Activated CD4-positive, CD25-positive, alpha-beta regulatory T cell treated with anti-CD3 and anti-CD28 coated beads, Interleukin-2, amount 50 U/mL, for 72 hours (primary cell): Measurements from ENCODE around the gene ZNF106.

Experiments used
- DNase-seq: peaks from one replicate; pipeline ENCODE4 v3.0.0; 2021

Gene ZNF106

DNA sequence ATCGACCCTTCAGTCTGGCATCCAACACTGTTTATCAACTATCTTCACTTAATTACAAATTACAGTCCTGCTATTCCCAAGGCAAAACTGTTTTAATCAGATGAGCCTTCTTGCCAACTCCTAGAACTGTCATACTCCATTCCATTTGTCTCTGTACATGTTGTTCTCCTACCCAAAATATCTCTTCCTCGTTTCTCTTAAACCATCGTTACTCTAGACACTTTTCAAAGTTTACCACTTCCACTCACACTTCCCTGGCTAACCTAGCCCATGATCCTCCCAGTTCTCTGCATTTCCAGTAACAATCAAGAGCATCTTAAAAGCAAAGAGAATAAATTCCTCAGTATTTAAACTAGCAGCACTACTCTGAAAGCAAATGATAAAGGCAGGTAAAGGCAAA lies 19.9 kb downstream of the ZNF106 start:
- no peak for DNase-seq

DNA sequence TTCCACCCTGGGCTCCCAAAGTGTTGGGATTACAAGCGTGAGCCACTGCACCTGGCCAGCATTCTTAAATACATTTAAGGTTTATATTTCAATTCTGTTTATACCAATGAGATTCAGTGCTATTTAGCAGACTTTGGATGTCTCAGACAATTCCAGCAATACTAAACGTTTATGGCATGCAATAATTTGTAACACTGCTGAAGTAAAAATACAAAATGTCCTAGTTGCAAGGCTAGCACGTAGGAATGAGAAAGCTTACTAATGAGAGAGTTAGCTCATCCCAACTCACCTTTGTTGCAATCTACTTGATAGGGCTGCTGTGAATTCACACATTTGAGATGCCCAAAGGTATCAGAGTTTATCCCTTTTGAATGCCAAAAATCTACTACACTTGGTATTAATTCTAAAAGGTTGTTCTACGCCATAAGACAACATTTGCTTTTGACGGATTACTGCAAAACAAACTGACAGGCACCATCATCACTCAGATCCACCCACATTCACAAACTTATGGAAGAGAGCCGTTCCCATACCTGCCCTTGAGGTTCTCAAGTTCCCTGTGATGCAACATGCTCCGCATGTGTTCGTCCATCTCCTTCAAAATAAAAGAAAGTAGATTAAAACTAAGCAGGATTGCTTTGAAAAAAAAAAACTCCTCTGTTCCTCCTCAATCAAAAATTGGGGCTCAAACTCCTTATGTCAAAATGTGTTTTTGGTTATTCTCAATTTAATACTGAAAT lies 25.3 kb downstream of the ZNF106 start:
- no peak for DNase-seq

DNA sequence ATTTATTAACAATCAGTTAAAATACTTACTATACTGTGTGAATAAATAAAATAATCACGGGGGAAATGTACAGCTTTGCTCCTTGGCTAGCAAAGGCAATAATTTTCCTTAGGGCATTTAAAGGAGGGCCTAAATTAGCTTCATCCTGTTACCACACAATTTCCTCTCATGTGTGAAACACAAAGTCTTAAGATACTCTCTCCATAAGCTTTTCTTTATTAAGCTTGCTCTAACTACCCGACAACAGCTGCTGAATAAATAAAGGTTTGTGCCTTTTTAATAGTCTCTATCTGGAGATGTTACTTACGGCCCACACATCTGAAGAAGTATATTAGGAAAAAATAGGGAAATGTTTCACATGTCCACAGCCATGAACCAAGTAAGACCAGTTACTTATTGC lies 29.7 kb downstream of the ZNF106 start:
- DNase-seq, result no peak

DNA sequence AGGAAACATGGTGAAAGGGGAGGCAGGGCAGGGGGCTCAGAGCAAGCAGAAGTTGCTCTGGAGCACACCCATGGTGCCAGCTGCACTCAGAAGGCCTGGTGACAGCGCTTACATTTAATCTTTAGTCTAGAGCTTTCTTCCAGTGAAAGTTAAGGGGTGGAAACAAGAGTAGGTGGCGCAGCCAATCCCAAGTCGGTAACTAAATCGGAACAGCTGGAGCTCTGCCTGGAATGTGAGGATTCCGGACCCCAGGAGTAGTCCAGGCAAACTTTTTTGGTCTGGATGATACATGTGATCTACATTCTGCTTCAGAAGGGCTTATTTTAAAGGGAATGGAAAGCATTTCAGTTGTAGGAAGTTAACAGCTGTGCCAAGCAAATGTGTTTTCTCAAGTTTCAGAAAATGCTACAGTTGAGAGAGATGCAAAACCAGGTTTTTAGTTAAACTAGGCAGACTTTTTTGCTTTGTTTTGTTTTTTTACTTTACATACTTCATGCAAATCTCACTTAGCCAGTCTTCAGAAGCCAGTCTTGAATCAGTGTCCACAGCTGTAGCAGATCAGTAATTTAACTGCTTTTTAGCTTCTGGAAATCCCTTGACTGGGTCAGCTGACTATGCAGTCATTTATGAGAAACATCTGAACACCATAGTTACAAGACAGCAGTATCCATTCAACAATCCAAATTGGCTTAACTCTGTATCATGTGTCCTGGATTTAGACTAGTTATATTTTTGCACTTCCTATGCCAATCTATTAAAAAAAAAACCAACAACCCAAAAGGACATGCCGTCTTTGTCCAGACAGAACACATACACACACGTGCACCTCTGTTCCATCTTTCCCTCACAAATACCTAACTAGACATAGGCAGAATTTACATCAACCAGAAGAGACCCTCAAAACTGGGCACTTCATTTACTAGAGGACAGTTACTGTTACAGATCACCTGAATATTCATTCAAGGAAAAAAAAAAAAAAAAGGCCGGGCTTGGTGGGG lies 33.2 kb downstream of the ZNF106 start:
- no peak for DNase-seq

DNA sequence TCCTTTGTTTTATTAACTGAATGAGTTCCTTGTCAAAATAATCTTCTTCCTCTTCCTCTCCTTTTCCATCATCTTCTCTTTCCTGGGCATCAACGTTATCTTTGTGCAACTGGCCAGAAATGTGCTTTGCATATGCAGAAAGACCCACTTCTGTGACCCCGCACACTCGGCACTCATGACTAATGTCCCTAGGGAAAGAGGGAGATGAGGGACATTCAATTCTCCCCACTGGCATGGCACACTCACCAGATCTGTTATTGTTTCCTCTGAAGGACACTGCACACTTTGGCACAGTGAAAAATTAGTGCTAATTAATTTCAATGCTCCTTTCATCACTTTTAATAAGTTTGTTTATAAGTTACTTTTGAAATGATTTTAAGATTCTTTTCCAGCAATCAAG lies 34.0 kb downstream of the ZNF106 start:
- DNase-seq, result no peak

DNA sequence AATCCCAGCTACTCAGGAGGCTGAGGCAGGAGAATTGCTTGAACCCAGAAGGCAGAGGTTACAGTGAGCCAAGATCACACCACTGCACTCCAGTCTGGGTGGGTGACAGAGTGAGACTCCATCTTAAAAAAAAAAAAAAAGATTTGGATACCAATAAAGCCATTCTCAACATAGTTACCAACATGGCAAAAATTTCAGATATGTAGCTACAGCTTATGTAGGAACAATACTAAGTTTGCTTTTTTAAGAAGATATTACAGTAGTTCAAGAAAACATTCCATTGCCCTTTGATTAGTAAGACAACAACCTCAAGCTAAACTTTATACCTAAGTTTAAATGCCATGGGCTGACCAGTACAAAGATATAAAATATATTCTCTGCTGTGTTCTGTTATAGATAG lies 34.4 kb downstream of the ZNF106 start:
- DNase-seq, result no peak

DNA sequence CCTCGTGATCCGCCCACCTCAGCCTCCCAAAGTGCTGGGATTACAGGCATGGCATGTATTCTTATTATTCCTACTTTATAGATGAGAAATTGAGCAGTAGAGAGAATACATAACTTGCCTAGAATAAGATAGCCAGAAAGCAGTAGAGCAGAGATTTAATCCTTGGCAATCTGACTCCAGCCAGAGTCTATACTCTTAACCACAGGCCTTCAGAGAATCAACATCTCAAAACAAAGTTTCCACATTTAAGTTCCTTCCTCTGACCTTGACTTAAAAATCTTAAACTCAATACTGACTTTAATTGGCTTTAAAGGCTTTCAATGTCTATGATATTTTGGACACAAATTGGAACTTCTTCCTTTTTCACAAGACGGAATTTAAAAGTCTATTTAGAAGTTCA lies 37.1 kb downstream of the ZNF106 start:
- DNase-seq, result no peak

DNA sequence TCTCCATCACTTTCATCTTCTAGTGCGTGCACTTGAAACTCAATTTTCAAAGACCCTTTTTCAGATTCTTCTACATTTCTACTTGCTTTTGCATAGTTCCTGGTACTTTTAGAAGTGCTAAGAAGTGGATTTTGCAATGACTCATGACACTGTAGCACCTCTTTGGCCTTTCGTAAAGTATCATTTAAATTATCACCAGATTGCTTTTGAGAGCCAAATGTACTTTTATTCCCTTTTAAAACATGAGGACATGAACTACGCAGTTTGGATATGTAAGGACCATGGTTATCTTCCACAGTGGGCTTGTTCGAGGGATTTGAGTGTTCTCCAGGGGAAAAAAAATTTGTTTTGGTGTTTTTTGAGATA lies 40.5 kb downstream of the ZNF106 start:
- DNase-seq, result no peak

DNA sequence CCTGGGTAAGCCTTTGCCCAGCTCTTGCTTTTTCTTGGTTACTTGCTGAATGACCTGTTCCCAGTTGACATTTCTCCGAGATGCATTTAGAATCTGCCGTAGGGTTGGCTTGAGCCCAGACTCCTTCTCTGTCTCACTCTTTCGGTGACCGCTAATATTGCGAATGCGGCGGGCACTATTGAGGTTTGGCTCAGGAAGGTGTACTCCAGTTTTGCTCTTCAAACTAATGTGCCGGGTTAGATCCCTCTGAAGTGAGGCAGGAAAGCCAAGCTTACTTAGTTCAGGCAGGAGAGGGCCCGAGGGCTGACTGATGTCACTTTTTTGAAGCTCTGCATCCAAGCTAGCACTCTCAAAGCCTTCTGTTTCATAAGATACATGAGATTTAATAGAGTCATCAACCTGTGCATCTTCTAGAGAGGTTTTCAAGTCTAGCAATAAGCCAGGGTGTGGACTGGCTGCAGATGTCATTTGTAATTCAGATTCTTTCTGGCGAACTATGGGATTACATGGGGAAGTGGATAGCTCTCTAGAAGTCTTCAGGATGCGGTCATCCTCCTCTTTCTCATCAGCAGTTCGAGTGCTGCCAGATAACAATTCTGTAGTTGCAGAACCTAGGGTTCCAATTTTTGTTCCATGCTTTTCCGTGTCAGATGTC lies 41.0 kb downstream of the ZNF106 start:
- no peak for DNase-seq

DNA sequence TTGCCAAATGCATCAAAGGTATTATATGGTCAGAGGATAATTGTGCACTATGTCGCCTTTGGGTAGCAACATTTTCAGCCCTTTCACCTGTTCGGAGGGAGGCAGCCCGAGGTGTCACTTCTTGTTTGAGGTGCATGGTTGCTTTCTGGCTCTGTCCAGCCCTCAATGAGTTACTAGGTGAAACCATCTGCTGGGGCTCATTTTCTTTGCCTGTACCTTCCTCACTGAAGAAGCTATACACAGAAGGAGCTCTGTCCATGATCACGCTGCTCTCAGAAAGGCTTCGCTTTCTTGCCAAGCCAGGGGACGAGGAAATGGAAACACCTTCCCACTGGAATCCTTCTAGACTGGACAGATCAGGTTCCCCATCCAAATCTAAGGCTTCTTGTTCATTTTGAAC lies 42.7 kb downstream of the ZNF106 start:
- DNase-seq, result no peak

DNA sequence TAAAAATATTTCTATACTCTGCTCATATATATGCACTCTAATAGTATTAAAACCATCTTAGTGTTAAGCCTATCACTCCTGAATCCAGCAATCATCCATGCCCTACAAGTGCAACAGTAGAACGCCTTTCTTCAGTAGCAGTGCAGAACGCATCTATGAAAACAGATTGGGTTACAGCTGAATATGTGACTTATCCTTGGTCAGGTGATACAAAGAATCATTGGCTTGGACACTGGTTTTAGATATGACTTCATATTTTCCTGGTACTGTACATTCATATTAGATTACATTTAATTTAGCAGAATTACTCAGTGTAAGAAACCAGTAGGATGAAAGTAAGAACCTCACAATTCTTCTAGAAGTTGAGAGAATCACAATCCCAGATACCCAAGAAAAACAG lies 43.3 kb downstream of the ZNF106 start:
- no peak for DNase-seq

DNA sequence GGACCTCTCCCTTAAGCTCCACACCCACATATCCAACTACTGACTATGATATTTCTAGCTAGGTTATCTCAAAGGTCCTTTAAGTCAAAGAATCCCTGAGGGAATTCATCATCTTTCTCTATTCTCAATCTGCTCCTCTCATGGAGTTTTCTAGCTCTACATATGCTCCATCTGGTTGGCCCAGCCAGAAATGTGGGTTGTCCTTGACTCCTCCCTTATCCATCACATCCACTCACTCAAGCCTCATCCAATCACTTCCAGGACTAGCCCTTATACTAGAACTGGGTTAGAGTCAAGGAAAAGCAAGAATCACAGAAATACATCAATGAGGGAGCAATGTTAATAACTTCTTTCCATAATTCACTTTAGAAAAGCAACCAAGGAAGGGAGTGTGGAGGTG lies 45.4 kb downstream of the ZNF106 start:
- DNase-seq, result no peak

DNA sequence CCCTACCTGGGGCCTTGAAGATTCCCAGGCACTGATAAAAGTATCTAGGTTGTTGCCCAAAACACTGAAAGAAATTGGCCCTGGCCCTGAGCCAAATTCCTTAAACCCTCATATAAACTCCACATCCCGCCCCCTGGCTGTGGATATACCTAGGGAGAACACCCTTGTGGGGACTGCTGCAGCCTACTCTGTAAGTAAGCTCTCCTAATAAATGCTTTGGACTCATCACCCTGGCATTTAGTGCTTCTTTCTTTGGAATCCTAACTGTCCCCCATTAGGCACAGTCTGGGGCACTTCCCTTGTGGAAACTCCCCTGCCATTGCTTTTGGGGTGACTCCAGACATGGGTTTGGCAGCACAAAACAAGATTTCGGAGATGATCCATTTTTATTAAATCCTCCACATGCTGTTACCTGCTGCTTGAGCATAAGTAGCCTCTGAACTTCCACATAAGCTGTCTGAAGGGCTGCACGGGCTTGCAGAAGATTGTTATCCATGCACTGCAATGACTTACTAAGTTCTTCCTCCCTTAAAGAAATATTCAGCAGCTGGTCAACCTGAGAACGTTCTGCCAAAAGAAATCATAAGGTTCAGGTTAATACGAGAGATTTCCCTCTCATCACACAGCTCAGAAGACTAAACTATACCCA lies 46.4 kb downstream of the ZNF106 start:
- no peak for DNase-seq

DNA sequence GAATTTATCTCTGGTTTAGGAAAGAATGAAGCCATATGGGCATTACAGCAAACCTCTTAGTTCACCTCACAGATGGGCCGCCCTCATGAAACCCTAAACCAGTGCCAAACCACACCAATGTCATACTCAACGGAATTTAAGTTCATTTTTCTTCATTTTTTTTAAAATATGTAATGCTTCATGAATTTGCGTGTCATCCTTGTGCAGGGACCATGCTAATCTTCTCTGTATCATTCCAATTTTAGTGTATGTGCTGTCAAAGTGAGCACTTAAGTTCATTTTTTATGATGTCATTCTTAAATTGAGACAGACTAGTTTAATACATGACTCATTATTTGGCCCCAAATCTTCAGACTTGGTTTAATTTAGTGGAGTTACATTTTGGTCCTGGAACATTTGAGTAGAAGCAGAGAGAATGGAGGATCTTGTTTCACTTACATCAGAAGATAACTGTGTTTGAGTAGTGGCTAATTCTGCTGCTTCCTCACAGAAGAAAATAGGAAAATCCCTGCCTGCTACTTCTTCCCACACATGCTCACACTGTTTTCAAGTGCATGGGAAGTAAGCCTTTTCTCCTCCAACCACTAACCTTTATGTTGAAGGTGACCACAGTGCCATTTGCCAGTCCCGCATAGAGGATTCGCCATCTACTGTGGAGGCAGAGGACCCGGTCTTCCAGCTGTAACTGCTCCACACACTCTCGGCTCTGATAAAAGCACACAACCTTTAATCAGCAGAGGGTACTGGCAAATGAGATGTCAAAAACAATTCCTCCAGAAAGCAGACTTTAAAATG lies 63.3 kb downstream of the ZNF106 start:
- DNase-seq, result no peak

DNA sequence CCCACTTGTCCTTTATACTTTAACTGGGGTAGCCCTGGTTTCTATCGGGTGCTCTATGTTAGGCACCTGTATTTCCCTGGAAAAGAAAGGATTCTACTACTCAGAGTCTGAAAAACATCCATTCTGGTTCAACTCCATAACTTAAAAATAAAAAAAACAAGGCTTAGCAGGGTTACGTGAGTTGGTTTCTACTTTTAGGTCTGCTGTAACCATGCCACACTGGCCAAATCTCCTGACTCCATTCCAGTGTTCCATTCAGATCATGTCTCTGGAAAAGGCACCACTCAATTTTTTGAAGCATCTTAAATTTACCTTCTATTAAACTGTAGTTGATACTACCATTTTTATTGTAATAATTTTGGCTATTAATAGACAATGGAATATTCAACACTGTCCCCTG lies 69.6 kb downstream of the ZNF106 start:
- DNase-seq, result no peak

DNA sequence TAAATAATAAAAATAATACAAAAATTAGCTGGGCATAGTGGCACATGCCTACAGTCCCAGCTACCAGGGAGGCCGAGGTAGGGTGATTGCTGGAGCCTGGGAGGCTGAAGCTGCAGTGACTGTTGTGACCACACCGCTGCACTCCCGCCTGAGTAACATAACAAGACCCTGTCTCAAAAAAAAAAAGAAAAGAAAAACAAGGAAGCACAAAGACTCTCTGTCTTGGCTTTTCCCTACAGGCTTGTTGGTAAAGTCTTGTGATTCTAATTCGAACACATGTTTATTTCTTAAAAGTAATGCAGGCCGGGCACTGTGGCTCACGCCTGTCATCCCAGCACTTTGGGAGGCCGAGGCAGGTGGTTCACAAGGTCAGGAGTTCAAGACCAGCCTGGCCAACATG lies 71.6 kb downstream of the ZNF106 start:
- no peak for DNase-seq

DNA sequence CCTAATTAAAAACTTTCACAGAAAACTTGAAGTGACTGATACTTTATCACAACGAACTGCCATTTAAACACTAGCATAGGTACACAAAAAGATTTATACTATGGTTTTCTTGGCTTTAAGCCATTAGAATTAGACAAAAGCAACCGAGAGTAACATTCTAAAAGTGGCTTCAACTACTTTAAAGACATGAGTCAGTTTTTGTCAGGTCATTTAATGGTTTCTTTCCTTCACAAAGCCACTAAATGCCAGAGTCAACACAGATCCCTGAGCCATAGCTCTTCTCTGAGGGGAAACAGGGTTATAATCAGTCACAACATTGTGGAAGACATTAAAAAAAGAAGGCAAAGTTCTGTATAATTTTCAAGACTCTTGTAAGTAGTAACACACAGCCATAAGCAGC lies 77.0 kb downstream of the ZNF106 start:
- no peak for DNase-seq

DNA sequence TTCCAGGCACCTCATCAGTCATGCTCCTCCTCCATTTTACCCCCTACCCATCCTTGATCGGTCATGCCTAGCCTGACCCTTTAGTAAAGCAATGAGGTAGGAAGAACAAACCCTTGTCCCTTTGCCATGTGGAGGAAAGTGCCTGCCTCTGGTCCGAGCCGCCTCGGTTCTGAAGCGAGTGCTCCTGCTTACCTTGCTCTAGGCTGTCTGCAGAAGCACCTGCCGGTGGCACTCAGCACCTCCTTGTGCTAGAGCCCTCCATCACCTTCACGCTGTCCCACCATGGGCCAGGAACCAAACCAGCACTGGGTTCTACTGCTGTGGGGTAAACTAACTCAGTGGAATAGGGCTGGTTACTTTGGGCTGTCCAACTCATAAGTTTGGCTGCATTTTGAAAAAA lies 79.1 kb downstream of the ZNF106 start:
- DNase-seq, result no peak

DNA sequence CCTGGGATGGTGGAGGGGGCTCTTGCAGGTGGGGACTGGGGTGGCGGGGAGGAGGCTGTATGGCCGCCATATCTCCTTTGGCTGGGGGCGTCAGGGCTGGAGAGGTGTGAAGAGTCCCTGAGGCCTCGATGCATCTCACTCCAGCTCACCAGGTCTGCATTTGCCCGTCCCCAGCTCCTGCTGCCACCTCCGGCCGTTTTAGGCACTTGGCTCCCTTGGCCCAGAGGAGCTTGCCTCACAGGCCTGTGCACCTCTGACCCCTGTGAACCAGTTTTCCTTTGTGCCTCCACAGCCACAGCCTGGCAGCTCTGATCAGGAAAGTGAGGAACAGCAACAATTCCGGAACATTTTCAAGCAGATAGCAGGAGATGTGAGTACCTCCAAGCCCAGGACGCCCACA lies 81.9 kb downstream of the ZNF106 start:
- DNase-seq, result no peak

DNA sequence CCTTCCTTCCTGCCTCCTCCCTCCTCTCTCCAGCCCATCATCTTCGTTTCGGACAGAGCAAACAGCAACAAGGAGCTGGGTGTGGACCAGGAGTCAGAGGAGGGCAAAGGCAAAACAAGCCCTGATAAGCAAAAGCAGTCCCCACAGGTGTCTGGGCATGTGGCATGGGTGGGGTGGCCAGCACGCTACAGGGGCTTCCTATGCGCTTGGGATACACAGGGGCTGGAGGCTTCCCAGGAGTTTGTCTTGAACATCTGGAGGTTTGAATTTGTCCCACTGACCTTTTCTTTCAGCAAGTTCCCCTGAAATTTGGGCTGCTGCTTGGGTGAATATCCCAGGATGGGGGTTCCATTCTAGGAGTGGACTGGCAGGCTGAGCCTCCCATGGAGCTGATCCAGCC lies 82.8 kb downstream of the ZNF106 start:
- no peak for DNase-seq

DNA sequence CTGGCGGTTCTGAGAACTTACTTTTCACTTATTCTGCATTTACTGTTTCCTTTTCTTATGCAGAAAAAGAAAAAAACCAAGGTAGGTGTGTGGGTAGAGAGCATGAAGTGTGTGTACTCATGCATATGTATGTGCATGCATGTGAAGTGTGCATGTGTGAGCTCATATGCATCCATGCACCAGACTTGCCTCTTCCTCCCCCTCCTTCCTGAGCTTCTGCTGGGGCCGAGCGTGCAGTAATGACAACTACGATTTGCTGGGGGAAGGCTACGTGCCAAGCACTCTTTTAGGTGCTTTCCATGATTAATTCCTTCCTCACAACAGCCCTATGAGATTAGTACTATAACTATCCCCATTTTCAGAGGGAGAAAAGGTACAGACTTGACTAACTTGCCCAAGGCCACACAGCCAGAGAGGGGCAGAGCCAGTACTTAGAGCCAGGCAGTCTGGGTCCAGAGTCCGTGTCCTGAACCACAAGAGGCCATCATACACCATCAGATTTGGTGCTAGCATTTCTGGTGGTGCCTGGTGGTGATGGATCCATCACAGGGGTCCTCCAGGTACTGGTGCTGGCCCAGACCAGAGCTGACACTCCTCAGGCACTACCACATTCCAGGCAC lies 85.0 kb downstream of the ZNF106 start:
- no peak for DNase-seq
